ENCODE results near the gene C10orf90.

Gene C10orf90

GRCh38 chr10:126432507-126432906 is 238.0 kb downstream of the C10orf90 start:
- no peak for DNase-seq

- no peak for DNase-seq
Measured at GRCh38 chr10:126431816-126432215, 238.7 kb downstream of the C10orf90 start.

DNA sequence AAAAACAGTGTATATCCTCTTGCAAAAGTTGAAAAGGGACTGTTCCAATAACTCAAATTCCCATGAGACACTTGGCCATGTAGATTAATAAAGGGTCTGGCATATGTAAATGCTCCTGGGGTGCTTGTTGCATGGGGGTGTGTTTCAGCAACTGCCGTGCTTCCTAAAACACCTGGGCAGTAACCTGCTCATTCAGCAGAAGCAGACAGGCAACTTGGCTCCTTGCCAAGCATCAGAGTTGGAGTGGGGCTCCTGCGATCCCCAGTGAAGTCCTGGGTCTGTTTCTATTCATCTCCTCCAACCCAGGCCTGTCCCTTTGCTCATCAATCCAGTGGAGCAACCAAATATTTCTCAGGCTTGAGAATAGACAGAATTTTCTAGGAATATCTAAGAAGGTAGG is 240.0 kb downstream of the C10orf90 start:
- DNase-seq: no peak

- no peak for DNase-seq
Measured at GRCh38 chr10:126429275-126429674, 241.2 kb downstream of the C10orf90 start.

DNA sequence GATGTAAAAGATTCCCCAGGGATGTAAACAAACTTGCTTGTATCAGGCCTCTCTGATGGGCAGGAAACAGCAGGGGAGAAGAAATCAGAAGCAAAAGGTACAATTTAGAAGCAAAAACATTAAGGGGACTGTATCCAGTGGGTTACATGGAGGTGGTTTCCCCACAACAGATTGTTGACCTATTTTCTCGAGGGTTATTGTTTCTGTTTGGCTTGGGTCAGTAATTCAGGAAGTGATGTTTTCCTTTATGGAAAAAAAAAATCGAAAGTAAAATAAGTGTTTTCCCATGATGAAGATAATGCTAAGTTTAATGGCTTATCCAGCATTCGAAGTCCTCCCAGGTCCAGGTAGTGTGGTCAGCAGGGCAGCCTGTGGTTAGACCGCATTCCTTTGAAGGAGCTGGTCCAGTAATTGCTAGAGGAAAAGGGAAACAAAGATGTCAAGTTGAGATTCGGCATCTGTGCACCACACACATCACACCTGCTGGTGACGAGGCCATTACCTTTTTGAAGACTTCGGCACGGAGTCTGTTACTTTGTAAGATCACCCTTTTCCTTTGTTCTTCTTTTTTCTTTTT is 244.9 kb downstream of the C10orf90 start:
- DNase-seq: no peak

DNA sequence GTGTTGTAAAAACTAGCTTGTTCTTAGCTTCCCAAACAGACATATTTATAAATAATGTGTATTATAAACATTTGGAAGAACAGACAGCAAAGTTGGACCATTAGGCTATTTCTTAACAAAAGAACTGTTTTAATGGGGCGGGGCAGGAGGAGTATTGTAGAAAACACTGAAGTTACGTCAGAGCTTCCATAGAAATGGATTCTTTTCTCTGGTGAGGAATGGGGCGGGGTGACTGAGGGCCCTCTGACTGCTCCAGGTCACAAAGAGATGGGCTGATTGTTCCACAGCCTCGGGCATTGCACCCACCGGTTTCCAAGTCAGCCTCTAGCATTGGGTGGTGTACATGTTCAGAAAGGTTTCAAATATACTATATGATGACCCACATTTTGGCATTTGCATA is 245.5 kb downstream of the C10orf90 start:
- no peak for DNase-seq

DNA sequence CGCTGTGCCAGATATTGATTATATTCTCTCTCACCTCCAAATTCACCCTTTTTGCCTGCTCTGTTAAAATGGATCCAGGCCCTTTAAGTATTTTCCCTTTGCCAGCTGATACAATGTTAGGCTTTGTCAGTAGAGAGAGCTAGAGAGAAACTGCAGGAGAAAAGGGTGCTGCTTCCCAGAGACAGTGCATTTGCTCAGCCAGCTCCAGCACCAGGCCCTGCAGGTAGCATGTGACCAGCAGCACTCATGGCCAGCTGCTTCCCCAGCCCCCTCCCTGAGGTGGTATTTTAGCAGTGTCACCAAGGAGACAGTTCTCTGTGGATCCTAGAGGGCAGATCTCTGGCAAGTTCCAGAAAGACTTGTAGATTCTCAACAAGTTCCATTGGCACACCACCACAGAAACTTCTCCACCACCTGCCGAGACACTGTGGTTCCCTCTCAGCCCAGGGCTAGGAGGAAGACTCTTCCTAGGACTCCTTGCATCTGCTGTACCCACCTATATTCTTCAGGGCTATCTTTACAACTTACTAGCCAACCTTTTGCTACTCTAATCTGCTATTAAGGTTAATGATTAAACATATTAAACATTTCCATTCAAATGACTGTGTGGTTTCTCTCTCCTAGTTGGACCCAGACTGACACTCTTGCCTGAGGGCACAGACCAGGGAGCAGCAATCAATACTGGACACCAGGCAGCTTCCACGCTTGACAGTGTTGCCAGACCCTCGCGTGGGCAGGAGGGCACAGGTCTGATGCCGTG is 246.6 kb downstream of the C10orf90 start:
- no peak for DNase-seq

- no peak for DNase-seq
Measured at GRCh38 chr10:126422567-126422966, 247.9 kb downstream of the C10orf90 start.

GRCh38 chr10:126421756-126422256 is 248.7 kb downstream of the C10orf90 start:
- DNase-seq: peak in 8 of 51 donors; percentile 9 to 52 (median 34)

DNA sequence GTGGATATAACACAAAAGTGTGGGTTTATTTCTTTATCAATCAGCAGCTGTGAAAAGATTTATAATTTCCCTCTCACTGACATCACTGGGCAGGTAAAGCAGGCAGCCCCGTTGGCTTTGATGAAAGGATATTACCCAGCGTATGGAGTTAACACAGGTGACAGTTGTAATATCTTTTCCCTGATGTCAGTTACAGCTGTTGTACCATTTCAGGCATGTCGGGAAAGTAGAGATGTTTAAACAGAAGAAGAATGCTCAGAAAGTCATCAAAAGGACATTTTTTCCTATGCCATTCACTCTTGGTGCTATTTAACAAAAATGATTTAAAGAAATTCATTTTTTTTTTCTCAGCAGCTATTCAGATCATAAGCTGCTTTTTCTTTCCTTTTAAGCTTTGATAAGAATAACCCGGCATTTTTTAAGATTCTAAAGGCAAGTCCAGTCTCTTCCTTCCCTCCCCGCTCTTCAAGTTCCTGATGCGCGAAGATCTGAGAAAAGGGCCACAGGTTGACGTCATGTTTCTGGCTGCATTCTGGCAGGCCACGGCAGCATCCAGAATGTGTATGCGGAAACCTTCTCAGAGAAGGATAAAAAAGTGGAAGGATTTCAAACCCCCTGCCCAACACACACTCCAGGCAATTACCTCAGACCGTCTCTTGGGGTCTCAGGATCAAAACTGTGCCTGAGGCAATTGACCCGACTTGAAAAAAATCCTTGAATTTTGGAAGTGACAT is 249.8 kb downstream of the C10orf90 start:
- no peak for DNase-seq

GRCh38 chr10:126417220-126417825 is 253.2 kb downstream of the C10orf90 start:
- DNase-seq: no peak

DNA sequence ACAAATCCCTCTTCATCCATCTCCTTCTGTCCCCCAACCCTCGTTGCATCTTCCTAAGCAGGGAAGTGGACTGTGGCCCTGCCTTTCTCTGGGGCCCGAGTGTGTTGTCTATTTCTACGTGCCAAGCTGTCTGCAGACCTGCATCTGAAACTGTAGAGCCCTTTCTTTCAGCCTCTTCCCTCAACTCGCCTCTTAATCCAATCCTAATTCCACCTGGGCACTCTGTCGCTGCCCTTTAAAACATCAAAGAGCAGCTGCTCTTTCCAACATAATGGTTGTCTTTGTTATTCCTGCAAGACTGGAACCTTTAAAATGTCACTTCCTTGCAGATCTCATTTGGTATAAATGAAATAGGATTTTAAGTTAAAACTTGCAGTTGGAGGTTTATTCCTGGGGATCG is 260.7 kb downstream of the C10orf90 start:
- DNase-seq: no peak

- DNase-seq: no peak
Measured at GRCh38 chr10:126408953-126409641, 261.4 kb downstream of the C10orf90 start.

GRCh38 chr10:126407831-126408230 is 262.7 kb downstream of the C10orf90 start:
- no peak for DNase-seq

- DNase-seq: no peak
Measured at GRCh38 chr10:126405239-126405775, 265.2 kb downstream of the C10orf90 start.

DNA sequence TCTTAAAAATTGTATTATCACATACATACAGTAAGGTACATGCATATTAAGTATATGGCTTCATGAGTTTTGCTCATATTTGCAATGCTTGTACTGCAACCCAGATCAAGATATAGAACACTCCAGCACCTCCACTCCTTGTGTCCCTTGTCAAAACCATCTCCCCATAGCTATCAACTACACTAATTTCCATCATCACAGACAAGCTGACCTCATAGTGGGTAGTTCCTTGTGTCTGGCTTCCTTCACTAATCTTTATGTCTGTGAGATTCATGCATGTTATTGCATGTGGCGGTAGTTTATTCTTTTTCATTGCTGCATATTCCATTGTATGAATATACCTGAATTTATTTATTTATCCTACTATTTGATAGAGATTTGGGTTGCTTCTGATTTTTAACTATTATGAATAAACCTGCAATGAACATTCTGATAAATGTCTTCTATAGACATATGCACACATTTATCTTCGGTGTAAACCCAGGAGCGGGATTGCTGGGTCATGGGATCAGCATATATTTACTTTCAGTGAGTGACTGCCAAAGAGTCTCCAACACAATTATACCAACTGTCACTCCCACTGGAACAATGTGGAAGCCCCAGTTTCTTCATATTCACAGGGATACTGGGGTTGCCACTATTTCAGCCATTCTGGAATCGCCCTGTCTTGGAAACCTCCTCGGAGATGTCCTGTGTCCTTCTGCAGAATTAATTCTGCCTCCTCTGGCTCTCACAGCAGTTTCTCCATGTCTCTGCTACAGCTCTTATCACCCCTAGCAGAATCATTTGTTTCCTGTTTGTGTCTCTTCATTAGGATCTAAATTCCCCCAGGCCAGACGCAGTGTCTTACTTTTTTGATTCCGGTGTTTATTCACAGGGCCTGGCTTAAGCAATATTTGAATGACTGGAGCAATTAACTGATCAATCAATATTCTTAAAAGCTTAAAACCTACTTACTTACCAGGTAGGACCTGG is 267.5 kb downstream of the C10orf90 start:
- DNase-seq: no peak

- no peak for DNase-seq
Measured at GRCh38 chr10:126400641-126401040, 269.9 kb downstream of the C10orf90 start.

DNA sequence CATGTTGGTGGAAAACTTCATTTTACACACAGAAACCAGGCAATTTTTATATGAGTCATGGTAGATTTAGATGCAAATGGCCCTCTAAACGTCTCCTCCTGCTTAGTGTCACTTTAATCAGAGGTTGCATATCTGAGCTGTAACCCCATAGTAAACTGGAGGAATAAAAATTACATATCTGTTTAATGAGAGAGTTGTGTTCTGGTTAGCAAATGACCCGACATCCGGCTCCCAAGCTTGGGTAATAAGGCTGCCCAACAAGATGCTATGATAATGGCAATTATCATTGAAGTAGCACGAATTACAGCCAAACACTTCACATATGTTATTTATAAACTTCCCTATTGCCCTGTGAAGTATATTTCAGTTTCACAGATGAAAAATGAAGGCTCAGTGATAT is 271.6 kb downstream of the C10orf90 start:
- no peak for DNase-seq

DNA sequence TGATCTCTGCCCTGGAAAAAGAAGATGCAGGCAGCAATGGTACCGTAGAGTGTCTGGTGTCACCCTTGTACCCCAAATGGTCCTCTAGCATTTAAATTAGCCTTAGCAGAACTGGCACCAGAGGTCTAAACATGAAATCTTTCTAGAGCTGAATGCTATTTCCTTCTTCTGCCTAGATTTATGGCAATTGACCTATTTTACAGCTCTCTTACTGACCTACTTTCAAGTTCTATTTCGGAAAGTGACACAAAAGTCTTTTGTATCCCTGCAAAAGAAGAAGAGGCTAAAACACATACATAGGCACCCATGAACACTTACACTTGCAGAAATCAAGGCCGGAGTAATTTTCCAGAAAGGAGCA is 272.1 kb downstream of the C10orf90 start:
- no peak for DNase-seq

Data from hypothalamus (tissue), 51 donors.